HL-60 (cell line): ENCODE measurements around the gene PNCK.

Experiments
- CTCF ChIP-seq: IDR thresholded peaks from one replicate; pipeline ENCODE4 v1.5.1; 2011; ENCODE audit warnings: low read length, control low read depth, inconsistent platforms; ENCODE audit not compliant: insufficient read depth
- POLR2AphosphoS5 ChIP-seq: IDR thresholded peaks from 2 replicates; pipeline ENCODE4 v1.6.1; 2012; ENCODE audit warnings: low read depth
- REST ChIP-seq: IDR thresholded peaks from 2 replicates; pipeline ENCODE4 v1.6.1; 2012; ENCODE audit warnings: low read depth; ENCODE audit not compliant: insufficient replicate concordance

GRCh38 chrX:153625271-153626024 lies 48.2 kb downstream of the PNCK start:
- TF ChIP-seq CTCF, result no peak
- TF ChIP-seq POLR2AphosphoS5, result no peak
- TF ChIP-seq REST, result no peak
